Activated CD4-positive, alpha-beta T cell treated with anti-CD3 and anti-CD28 coated beads, Interleukin-2, Interleukin-4, amounts not matched to agents 100 ng/mL and 50 ng/mL, durations not matched to agents 16 hours and 8 hours (primary cell): ENCODE data around the gene TCF7L1.

Experiments used
- DNase-seq: peaks from one replicate; pipeline ENCODE4 v3.0.0-alpha.2; 2020; ENCODE audit warnings: low spot score

Gene TCF7L1

GRCh38 chr2:85164145-85164569 lies 31.0 kb downstream of the TCF7L1 start:
- DNase-seq: no peak

GRCh38 chr2:85165088-85165690 lies 32.0 kb downstream of the TCF7L1 start:
- DNase-seq: no peak

DNA sequence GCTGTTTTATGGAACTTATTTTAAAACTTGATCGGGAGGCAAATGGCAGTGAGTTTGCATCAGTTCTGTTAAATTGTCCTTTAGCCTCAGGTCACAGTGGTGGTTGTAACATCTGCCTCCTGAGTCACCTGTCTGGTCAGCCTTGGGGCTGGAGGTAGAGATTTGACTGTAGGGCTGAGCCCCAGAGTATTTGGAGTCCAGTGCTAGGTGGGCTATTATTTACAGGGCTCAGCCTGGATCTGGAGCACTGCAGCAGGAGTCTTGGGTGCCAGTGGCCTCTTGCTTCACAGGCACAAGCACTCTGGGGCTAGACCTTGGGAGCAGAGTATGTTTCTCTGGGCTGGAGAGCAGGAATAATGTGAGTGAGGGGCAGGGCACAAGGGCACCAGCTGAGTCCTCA lies 32.8 kb downstream of the TCF7L1 start:
- no peak for DNase-seq

GRCh38 chr2:85167479-85167878 lies 34.3 kb downstream of the TCF7L1 start:
- no peak for DNase-seq

DNA sequence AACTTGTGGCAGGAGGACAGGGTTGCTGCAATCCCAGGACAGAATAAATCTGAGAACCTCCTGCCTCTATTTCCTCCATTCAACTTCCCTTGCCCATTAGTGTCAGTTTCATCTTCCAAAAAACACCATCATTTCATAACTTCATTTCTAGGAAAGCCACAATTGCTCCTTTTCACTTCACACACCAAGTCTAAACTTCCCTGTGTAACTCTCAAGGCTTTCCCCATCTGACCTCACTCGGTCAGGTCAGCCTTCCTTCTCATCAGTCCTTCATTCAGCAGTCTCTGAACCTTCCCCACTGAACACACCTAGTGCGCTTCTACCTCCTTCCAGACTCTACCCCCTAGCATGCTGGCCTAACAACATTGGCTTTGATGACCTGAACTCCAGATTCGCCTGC lies 35.8 kb downstream of the TCF7L1 start:
- DNase-seq: no peak

- no peak for DNase-seq
Measured at GRCh38 chr2:85169581-85169980, 36.4 kb downstream of the TCF7L1 start.

DNA sequence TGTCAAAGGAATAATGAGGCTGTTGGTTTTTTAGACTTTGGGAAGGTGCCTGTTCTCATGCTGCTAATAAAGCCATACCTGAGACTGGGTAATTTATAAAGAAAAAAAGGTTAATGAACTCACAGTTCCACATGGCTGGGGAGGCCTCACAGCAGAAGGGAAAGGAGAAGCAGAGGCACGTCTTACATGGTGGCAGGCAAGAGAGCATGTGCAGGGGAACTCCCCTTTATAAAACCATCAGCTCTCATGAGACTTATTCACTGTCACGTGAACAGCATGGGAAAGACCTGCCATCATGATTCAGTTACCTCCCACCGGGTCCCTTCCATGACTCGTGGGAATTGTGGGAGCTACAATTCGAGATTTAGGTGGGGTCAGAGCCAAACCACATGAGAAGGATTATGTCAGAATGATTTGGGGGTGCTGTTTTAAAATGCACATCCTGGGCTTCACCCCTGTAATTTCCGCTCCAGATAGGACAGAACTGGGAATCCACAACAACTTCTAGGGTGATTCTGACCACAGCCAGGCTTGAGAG lies 37.8 kb downstream of the TCF7L1 start:
- DNase-seq: no peak

GRCh38 chr2:85171916-85172315 lies 38.7 kb downstream of the TCF7L1 start:
- no peak for DNase-seq

- DNase-seq: no peak
Measured at GRCh38 chr2:85173909-85174308, 40.7 kb downstream of the TCF7L1 start.

GRCh38 chr2:85174943-85175342 lies 41.8 kb downstream of the TCF7L1 start:
- DNase-seq: no peak

- no peak for DNase-seq
Measured at GRCh38 chr2:85175369-85176299, 42.4 kb downstream of the TCF7L1 start.

GRCh38 chr2:85177031-85177824 lies 44.0 kb downstream of the TCF7L1 start:
- no peak for DNase-seq

DNA sequence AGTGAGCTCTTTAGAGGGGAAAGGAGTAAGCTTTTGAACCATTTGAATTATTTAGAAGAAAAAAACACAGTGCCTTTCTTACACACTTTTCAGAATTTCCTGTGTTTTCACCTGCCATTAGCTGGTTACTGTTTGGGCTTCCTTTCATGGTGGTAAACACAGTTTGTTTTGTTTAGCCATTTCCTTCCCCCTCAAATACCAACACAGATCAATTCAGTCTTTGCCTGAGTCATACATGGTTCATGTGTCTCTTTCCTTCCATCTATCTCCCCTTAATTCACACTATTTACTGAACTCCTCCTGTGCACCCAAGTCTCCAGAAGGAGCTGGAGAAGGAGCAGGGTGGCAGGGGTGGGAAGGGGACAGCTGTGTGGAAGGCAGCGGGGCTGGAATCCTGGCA lies 45.0 kb downstream of the TCF7L1 start:
- no peak for DNase-seq

- no peak for DNase-seq
Measured at GRCh38 chr2:85178980-85179411, 45.8 kb downstream of the TCF7L1 start.

GRCh38 chr2:85179541-85179940 lies 46.3 kb downstream of the TCF7L1 start:
- DNase-seq: no peak

DNA sequence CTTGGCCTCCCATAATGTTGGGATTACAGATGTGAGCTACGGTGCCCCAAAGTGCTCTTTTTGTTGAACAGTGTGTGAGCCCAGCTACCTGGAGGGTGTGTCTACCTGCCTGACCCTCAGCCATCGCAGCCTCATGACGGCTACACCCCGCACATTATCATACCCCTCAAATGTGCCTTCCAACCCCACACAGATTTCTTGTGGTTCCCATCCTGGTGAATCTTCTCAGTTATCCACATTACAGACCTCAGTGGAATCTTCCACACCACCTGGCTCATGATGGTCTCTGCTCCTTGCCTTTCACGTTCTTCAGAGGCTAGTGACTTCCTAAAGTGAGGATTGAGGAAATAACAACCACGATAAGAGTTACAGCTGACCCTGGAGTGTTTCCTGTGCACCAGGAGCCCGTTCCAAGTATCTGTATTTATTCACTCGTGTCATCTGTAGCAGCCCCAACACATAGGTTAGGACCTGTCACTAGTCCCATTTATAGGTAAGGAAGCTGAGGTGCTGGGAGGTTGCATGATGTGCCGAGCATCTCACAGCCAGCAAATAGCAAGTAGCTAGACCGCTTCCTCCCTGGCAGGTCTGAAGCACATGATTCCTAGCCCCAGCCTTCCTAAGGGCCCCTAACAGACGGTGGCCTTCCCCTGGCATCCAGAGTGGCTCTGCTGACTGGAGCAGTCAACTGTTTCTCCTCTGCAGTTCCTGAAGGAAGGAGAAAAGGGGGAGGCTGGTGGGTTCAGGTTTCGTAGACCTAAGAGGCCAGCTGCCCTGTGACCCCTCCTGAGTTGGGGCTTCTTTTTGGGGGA lies 47.3 kb downstream of the TCF7L1 start:
- no peak for DNase-seq

GRCh38 chr2:85181134-85181631 lies 48.0 kb downstream of the TCF7L1 start:
- DNase-seq: no peak

DNA sequence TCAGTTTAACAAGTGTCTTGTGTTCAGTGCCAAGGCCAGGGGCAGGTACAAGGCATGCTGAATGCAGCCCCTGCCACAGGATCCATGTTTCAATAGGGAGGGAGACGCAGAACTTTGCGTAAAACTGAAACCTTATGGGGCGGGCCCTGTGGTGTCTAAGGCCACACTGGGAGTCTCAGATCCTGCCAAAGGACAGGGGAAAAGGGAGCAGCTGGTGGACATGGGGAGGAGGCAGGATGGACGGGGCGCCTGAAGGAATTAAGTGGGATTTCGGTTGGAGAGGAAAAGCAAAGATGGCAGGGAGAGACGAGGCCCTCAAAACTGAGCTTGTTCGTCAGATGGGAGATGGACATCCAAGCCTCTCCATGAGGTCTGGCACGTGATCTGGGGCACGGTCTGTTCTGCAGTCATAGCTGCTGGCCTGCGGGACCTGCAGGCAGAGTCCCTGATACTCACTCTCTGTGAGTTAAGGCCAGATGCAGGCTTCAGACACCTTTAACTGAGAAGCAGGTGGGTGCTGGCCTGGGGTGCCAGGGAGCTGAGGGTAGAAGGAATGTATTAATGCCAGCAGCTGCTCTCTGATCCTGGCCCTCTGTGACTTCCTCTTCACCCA lies 48.8 kb downstream of the TCF7L1 start:
- DNase-seq: no peak

GRCh38 chr2:85183076-85183475 lies 49.9 kb downstream of the TCF7L1 start:
- no peak for DNase-seq

DNA sequence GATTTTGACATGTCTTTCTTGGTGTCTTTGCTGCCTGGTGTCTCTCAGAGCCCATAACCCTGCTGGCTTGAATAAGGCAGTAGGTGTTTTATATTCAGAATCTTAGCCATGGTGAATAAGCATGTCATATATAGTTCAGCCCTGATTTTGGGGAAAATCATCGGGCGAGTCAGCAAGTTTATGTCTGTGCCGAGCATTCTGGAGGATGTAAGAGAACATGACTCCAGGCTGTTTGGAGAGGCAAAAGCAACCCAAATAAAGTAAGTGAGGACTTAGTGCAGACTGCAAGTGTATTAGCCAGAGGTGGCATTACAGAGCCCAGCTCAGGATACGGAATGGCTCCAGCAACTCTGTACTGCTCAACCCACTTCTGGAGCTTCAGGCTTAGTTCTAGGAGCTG lies 50.3 kb downstream of the TCF7L1 start:
- no peak for DNase-seq

GRCh38 chr2:85184231-85184630 lies 51.0 kb downstream of the TCF7L1 start:
- DNase-seq: no peak
